DND-41 (cell line): ENCODE results near the gene RARB.

Source experiments
- ATAC-seq: fragments of 200-7000 bp; cut with Tn5 transposase; 3 replicates; pipeline ENCODE4 v1.9.1; 2021; ENCODE audit warnings: low read depth; ENCODE audit not compliant: insufficient read depth
- DNase-seq: peaks from one replicate; pipeline ENCODE4 v3.0.0-alpha.2; 2020
- H2AFZ ChIP-seq: 2 replicates; pipeline ENCODE4 v1.6.0; 2012; ENCODE audit warnings: low read depth, low read length
- H3K27ac ChIP-seq: 2 replicates; pipeline ENCODE4 v1.5.1; 2012; ENCODE audit warnings: low read length, inconsistent platforms
- H3K27me3 ChIP-seq: fragments of 200-600 bp; sonication (generic); 2 replicates; pipeline ENCODE4 v1.6.0; 2012; ENCODE audit warnings: low read length, mild to moderate bottlenecking, inconsistent platforms; ENCODE audit not compliant: insufficient read depth, poor library complexity
- H3K36me3 ChIP-seq: 2 replicates; pipeline ENCODE4 v1.5.1; 2012; ENCODE audit warnings: low read length, inconsistent platforms; ENCODE audit not compliant: insufficient read depth
- H3K4me1 ChIP-seq: 2 replicates; pipeline ENCODE4 v1.5.1; 2012; ENCODE audit warnings: mild to moderate bottlenecking, low read length; ENCODE audit not compliant: insufficient read depth
- H3K4me2 ChIP-seq: 2 replicates; pipeline ENCODE4 v1.6.0; 2012; ENCODE audit warnings: mild to moderate bottlenecking, moderate library complexity, low read length, inconsistent platforms; ENCODE audit not compliant: insufficient read depth
- H3K4me3 ChIP-seq, 2 experiments: fragments of 200-600 bp in 1 of 2; shearing (Covaris generic) in 1 of 2; 2 replicates each; pipeline ENCODE4 v1.5.1; 2012 to 2016; ENCODE audit warnings: inconsistent platforms in 2 of 2, low read length in 2 of 2, mild to moderate bottlenecking in 2 of 2, low read depth in 1 of 2, moderate library complexity in 1 of 2
- H3K79me2 ChIP-seq: 2 replicates; pipeline ENCODE4 v1.6.0; 2012; ENCODE audit warnings: low read length, inconsistent platforms; ENCODE audit not compliant: insufficient read depth
- H3K9ac ChIP-seq: 2 replicates; pipeline ENCODE4 v1.6.0; 2012; ENCODE audit warnings: low read depth, mild to moderate bottlenecking, inconsistent platforms, low read length, moderate library complexity
- H3K9me3 ChIP-seq: 2 replicates; pipeline ENCODE4 v1.5.1; 2012; ENCODE audit warnings: low read length, moderate library complexity, mild to moderate bottlenecking, inconsistent platforms; ENCODE audit not compliant: insufficient read depth, severe bottlenecking
- H4K20me1 ChIP-seq: 2 replicates; pipeline ENCODE4 v1.6.0; 2012; ENCODE audit warnings: low read length; ENCODE audit not compliant: insufficient read depth
- CTCF ChIP-seq: IDR thresholded peaks from 2 replicates; pipeline ENCODE4 v1.5.1; 2012; ENCODE audit warnings: borderline replicate concordance, low read length, moderate library complexity, mild to moderate bottlenecking; ENCODE audit not compliant: poor library complexity, severe bottlenecking; ENCODE audit errors: extremely low read depth
- EZH2 ChIP-seq: IDR thresholded peaks from 3 replicates; pipeline ENCODE4 v1.6.1; 2012; ENCODE audit warnings: borderline replicate concordance, low read depth, mild to moderate bottlenecking, moderate library complexity, low read length, inconsistent platforms; ENCODE audit not compliant: severe bottlenecking

RARB gene

GRCh38 chr3:25588441-25589103 lies 160.5 kb downstream of the RARB start:
- Histone ChIP-seq H3K9ac (no peak overlapping the region), H4K20me1 (no peaks in the 10 kb centered on the region; the same call in 1 of the 2 replicates), H3K27ac (no peak overlapping the region), H3K36me3 (no peaks in the 10 kb centered on the region), H3K4me2 (no peak overlapping the region), H3K9me3 (no peaks in the 10 kb centered on the region), H3K27me3 (no peaks in the 10 kb centered on the region), H3K4me1 (no peaks in the 10 kb centered on the region), H3K79me2 (no peaks in the 10 kb centered on the region), H3K4me3 (no peak overlapping the region), H2AFZ (no peak overlapping the region)
- no peak for ATAC-seq
- no peak for DNase-seq
- TF ChIP-seq EZH2 (no peak), CTCF (no peak)

- H3K27me3 ChIP-seq: no peaks in the 10 kb centered on the region
- ATAC-seq: no peak
- H3K9ac ChIP-seq: no peak overlapping the region
- TF ChIP-seq EZH2: no peak
- TF ChIP-seq CTCF: no peak
- no peaks in the 10 kb centered on the region; the same call in 1 of the 2 replicates for H4K20me1 ChIP-seq
- no peak overlapping the region for H3K4me3 ChIP-seq
- H3K79me2 ChIP-seq: no peaks in the 10 kb centered on the region
- no peak overlapping the region for H3K4me2 ChIP-seq
- no peak for DNase-seq
- no peak overlapping the region for H3K27ac ChIP-seq
- H2AFZ ChIP-seq: no peak overlapping the region
- no peaks in the 10 kb centered on the region for H3K9me3 ChIP-seq
- no peaks in the 10 kb centered on the region for H3K4me1 ChIP-seq
- H3K36me3 ChIP-seq: no peaks in the 10 kb centered on the region
Measured at GRCh38 chr3:25589104-25589782, 161.2 kb downstream of the RARB start.

- no peak overlapping the region for H3K9ac ChIP-seq
- H3K27ac ChIP-seq: no peak overlapping the region
- no peaks in the 10 kb centered on the region for H3K79me2 ChIP-seq
- H3K4me2 ChIP-seq: no peak overlapping the region
- no peaks in the 10 kb centered on the region; the same call in 1 of the 2 replicates for H4K20me1 ChIP-seq
- H3K9me3 ChIP-seq: no peaks in the 10 kb centered on the region
- H3K4me1 ChIP-seq: no peaks in the 10 kb centered on the region
- ATAC-seq (no peak), DNase-seq (no peak)
- H3K36me3 ChIP-seq: no peaks in the 10 kb centered on the region
- no peak overlapping the region for H3K4me3 ChIP-seq
- TF ChIP-seq EZH2 (no peak), CTCF (no peak)
- H2AFZ ChIP-seq: no peak overlapping the region
- no peaks in the 10 kb centered on the region for H3K27me3 ChIP-seq
Measured at GRCh38 chr3:25589783-25590258, 161.8 kb downstream of the RARB start.
